AG04450 (cell line): ENCODE data around the gene IFNL4. TPM values are rescaled to one million over a fixed set of nuclear protein-coding genes. Genes with fewer than 3 reads are reported as not detected.

ENCODE experiments used
- CTCF ChIA-PET: fragments of 300-600, 350-600 bp; formaldehyde crosslinking; extraction: SDS; loops from one replicate; lab custom pipeline; 2022; ENCODE audit warnings: antibody characterized with exemption, inconsistent platforms; lab: Charles Lee
- POLR2A ChIA-PET: fragments of 350-600 bp; formaldehyde crosslinking; extraction: SDS; loops from one replicate; lab custom pipeline; 2021; ENCODE audit warnings: antibody characterized with exemption, inconsistent platforms; lab: Yijun Ruan, JAX
- DNase-seq: peaks from one replicate; pipeline ENCODE4 v3.0.0-alpha.2; 2011; ENCODE audit warnings: low read depth, low spot score
- H3K27ac ChIP-seq: one replicate; pipeline ENCODE4 v1.5.1; 2012; ENCODE audit warnings: low read depth, low read length, control low read depth
- H3K27me3 ChIP-seq: one replicate; pipeline ENCODE4 v1.6.0; 2012; ENCODE audit warnings: low read length; ENCODE audit not compliant: control insufficient read depth, insufficient read depth
- H3K4me3 ChIP-seq: 2 replicates; pipeline ENCODE4 v1.5.1; 2011; ENCODE audit warnings: mild to moderate bottlenecking, low read depth, low read length, control low read depth
- H3K9me3 ChIP-seq: 2 replicates; pipeline ENCODE4 v1.5.1; 2012; ENCODE audit warnings: low read length; ENCODE audit not compliant: control insufficient read depth, insufficient read depth
- CTCF ChIP-seq: IDR thresholded peaks from 2 replicates; pipeline ENCODE4 v1.5.1; 2011; ENCODE audit warnings: low read depth, low read length, control low read depth, inconsistent platforms
- polyA plus RNA-seq: library from polyadenylated mRNA; depleted of rRNA; stranded (reverse); fragments of >200 nt; gene quantifications from 2 replicates; pipeline ENCODE4 v1.2.3, GENCODE V29; 2011

The IFNL4 gene
- polyA plus RNA-seq, 1 experiment, result not detected

DNA sequence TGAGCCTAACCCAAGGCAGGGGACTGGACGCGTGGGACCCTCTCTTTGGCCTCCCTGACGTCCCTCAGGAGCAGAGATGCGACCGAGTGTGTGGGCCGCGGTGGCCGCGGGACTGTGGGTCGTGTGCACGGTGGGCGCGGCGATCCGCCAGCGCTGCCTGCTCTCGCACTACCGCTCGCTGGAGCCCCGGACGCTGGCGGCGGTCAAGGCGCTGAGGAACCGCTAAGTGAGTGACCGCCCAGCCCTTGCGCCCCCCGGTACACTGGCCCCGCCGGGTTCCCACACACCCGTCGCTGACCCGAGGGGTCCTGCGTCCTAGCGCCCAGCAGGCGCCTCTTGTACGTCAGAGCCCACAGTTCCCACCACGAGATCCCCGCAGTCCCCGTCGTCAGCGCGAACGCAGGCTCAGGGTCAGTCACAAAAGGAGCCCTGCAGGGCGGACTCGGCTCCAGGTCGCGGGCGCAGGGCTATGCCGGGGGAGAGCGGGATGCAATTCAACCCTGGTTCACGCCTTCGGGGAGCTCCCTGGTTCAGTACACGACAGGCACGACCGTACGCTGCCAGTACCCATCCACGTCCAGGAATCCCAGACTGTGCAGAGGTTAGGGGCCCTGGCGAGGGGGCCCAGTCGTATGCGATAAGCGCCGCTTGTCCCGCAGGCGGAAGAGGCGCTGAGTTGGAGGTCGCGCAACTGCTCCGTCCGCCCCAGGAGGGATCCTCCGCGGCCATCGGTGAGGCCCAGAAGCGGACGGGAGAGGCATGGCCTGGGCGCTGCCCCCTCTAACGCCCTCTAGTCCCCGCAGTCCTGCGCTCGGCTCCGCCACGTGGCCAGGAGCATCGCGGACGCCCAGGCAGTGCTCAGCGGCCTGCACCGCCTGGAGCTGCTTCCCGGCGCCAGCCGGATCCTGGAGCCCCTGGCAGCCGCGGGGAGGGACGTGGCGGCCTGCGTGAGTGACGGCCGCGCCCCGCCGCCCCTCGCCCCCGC is 15.9 kb upstream of the IFNL4 start:
- TF ChIP-seq CTCF, result no peak
- Histone ChIP-seq H3K27me3 (peaks cover 48% of the 10 kb centered on the region), H3K27ac (no peak overlapping the region), H3K4me3 (no peak overlapping the region), H3K9me3 (peaks cover 6% of the 10 kb centered on the region; the same call in 1 of the 2 replicates)
- ChIA-PET CTCF (interaction anchor here (0.8 kb wide), 1 partner anchor 63 kb away, joined by 3 read pairs; no protein-coding TSS in a partner anchor), POLR2A (no interaction called here)
- no peak for DNase-seq

DNA sequence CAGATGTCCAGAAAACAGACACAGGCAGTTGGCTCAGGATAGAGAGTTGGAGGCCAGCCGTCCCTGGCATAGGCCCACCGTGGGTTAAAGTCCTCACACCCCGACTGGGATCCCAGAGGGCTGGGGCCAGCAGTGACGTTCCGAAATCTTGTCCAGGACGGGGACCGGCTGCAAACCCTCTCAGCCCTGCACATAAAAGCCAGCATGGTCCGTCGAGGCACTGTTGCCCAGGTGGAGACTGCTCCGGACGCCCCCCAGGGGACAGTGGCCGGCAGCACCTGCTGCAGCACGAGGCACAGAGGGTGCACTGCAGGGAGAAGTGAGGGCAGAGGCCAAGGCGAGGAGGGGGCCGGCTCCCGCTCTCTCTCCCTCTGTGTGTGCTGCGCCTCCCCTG is 15.3 kb upstream of the IFNL4 start:
- DNase-seq, result no peak
- Histone ChIP-seq H3K4me3 (no peak overlapping the region), H3K9me3 (peaks cover 6% of the 10 kb centered on the region; the same call in 1 of the 2 replicates), H3K27me3 (peaks cover 45% of the 10 kb centered on the region), H3K27ac (no peak overlapping the region)
- CTCF ChIA-PET, result no interaction called here
- no peak for TF ChIP-seq CTCF
- POLR2A ChIA-PET, result no interaction called here

DNA sequence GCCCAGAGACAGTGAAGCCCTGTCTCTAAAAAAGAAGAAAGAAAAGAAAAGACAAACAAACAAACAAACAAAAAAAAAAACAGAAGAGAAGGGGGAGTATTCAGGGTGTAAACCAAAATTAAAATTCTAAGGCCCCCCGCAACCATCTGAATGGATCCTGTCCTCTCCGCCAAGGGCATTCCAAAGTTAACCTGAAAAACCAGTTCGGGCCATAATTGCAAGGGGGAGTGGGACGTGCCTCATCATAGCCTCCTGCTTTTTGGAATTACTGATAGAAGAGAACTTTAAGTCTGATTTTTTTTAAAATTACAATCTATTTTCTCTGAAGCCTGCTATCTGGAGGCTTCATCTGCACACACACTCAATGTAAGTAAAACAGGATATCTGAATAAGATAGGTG is 13.8 kb upstream of the IFNL4 start:
- ChIA-PET CTCF (no interaction called here), POLR2A (no interaction called here)
- Histone ChIP-seq H3K9me3 (peaks cover 6% of the 10 kb centered on the region; the same call in 1 of the 2 replicates), H3K4me3 (no peak overlapping the region), H3K27ac (no peak overlapping the region), H3K27me3 (peaks cover 45% of the 10 kb centered on the region)
- DNase-seq, result no peak
- no peak for TF ChIP-seq CTCF

- ChIA-PET CTCF (no interaction called here), POLR2A (interaction anchor here (0.6 to 0.7 kb wide), 2 partner anchors 273 to 410 kb away, joined by 3 read pairs; no protein-coding TSS in a partner anchor)
- Histone ChIP-seq H3K27ac (no peak overlapping the region), H3K9me3 (peaks cover 6% of the 10 kb centered on the region; the same call in 1 of the 2 replicates), H3K4me3 (no peak overlapping the region), H3K27me3 (peaks cover 43% of the 10 kb centered on the region)
- no peak for TF ChIP-seq CTCF
- DNase-seq, result no peak
Observed at GRCh38 chr19:39261704-39262103, 13.0 kb upstream of the IFNL4 start.

GRCh38 chr19:39257227-39257626 is 8.6 kb upstream of the IFNL4 start:
- H3K27me3 ChIP-seq, result peaks cover 23% of the 10 kb centered on the region
- no peak for TF ChIP-seq CTCF
- CTCF ChIA-PET, result no interaction called here

More at GRCh38 chr19:39257227-39257626, 8.6 kb upstream of the IFNL4 start:
- no peak overlapping the region for H3K27ac ChIP-seq
- DNase-seq, result no peak
- POLR2A ChIA-PET, result no interaction called here
- no peak overlapping the region for H3K4me3 ChIP-seq
- H3K9me3 ChIP-seq, result no peaks in the 10 kb centered on the region; the same call in 1 of the 2 replicates
